HEK293 (cell line): ENCODE results near the gene INVS.

Experiments
- CTCF ChIA-PET: fragments of 350-600 bp; formaldehyde crosslinking; extraction: SDS; loops from one replicate; lab custom pipeline; 2021; ENCODE audit warnings: antibody characterized with exemption; lab: Yijun Ruan, JAX
- POLR2A ChIA-PET: fragments of 300-600 bp; formaldehyde crosslinking; extraction: SDS; loops from one replicate; lab custom pipeline; 2020; ENCODE audit warnings: antibody characterized with exemption, inconsistent platforms; lab: Yijun Ruan, JAX
- H3K27ac ChIP-seq: fragments of 200-500 bp; sonication (Bioruptor generic); 2 replicates; pipeline ENCODE4 v1.5.1; 2014; ENCODE audit warnings: low read depth, low read length, control low read depth, inconsistent platforms; ENCODE audit errors: extremely low read depth
- H3K36me3 ChIP-seq, 2 experiments: fragments of 200-500 bp in 1 of 2; sonication (Bioruptor generic) in 1 of 2; 1 replicate in 1 of 2; 2 replicates in 1 of 2; pipeline ENCODE4 v1.5.1; 2014 to 2017; ENCODE audit warnings: inconsistent platforms in 2 of 2, low read length in 2 of 2; ENCODE audit not compliant: control insufficient read depth in 2 of 2, insufficient read depth in 1 of 2
- H3K4me1 ChIP-seq: fragments of 200-500 bp; sonication (Bioruptor generic); 2 replicates; pipeline ENCODE4 v1.5.1; 2014; ENCODE audit warnings: mild to moderate bottlenecking, low read length, inconsistent platforms; ENCODE audit not compliant: control insufficient read depth, insufficient read depth
- H3K4me3 ChIP-seq: 2 replicates; pipeline ENCODE4 v1.5.1; 2011; ENCODE audit warnings: low read depth, mild to moderate bottlenecking, control low read depth, low read length, moderate library complexity
- H3K9me3 ChIP-seq: fragments of 200-500 bp; sonication (Bioruptor generic); 2 replicates; pipeline ENCODE4 v1.5.1; 2014; ENCODE audit warnings: low read depth, low read length, inconsistent platforms; ENCODE audit not compliant: control insufficient read depth, insufficient read depth
- BCL11B ChIP-seq: fragments of 450-650 bp; formaldehyde crosslinking; IDR thresholded peaks from 2 replicates; pipeline ENCODE4 v1.5.1; 2016; ENCODE audit warnings: low read depth, missing biosample characterization, missing genetic modification characterization
- GLI2 ChIP-seq: fragments of 450-650 bp; formaldehyde crosslinking; IDR thresholded peaks from 2 replicates; pipeline ENCODE4; 2017; ENCODE audit warnings: missing biosample characterization, missing genetic modification characterization, low read depth, borderline replicate concordance
- KLF16 ChIP-seq: fragments of 450-650 bp; formaldehyde crosslinking; IDR thresholded peaks from 2 replicates; pipeline ENCODE4 v1.5.1; 2017; ENCODE audit warnings: missing biosample characterization, missing genetic modification characterization
- KLF9 ChIP-seq: fragments of 450-650 bp; formaldehyde crosslinking; IDR thresholded peaks from 2 replicates; pipeline ENCODE4 v1.5.1; 2016; ENCODE audit warnings: missing biosample characterization, missing genetic modification characterization, low read depth
- MEIS1 ChIP-seq: sonication (generic); formaldehyde crosslinking; IDR thresholded peaks from 2 replicates; pipeline ENCODE4 v1.8.1; 2022; ENCODE audit warnings: missing genetic modification reagents, mild to moderate bottlenecking, borderline replicate concordance
- TCF7L2 ChIP-seq: IDR thresholded peaks from 2 replicates; pipeline ENCODE4 v1.6.1; 2011; ENCODE audit warnings: low read depth, mild to moderate bottlenecking, inconsistent platforms, low read length, moderate library complexity, borderline replicate concordance
- YY1 ChIP-seq: fragments of 450-650 bp; formaldehyde crosslinking; IDR thresholded peaks from 2 replicates; pipeline ENCODE4 v1.5.1; 2018; ENCODE audit warnings: missing biosample characterization, missing genetic modification characterization
- ZBTB17 ChIP-seq: fragments of 450-650 bp; formaldehyde crosslinking; IDR thresholded peaks from 2 replicates; pipeline ENCODE4 v1.5.1; 2016; ENCODE audit warnings: missing biosample characterization, missing genetic modification characterization
- ZBTB21 ChIP-seq: fragments of 450-650 bp; formaldehyde crosslinking; IDR thresholded peaks from 2 replicates; pipeline ENCODE4 v1.5.1; 2017; ENCODE audit warnings: missing biosample characterization, missing genetic modification characterization
- ZBTB7A ChIP-seq: fragments of 450-650 bp; formaldehyde crosslinking; IDR thresholded peaks from 2 replicates; pipeline ENCODE4 v1.5.1; 2016; ENCODE audit warnings: low read depth, missing biosample characterization, missing genetic modification characterization
- ZFP69B ChIP-seq: fragments of 450-650 bp; formaldehyde crosslinking; IDR thresholded peaks from 2 replicates; pipeline ENCODE4 v1.5.1; 2016; ENCODE audit warnings: missing biosample characterization, missing genetic modification characterization
- ZNF10 ChIP-seq: fragments of 450-650 bp; formaldehyde crosslinking; IDR thresholded peaks from 2 replicates; pipeline ENCODE4 v1.5.1; 2017; ENCODE audit warnings: missing biosample characterization, missing genetic modification characterization
- ZNF140 ChIP-seq: fragments of 450-650 bp; formaldehyde crosslinking; IDR thresholded peaks from 2 replicates; pipeline ENCODE4 v1.5.1; 2016; ENCODE audit warnings: missing biosample characterization, missing genetic modification characterization
- ZNF146 ChIP-seq: fragments of 450-650 bp; formaldehyde crosslinking; IDR thresholded peaks from 2 replicates; pipeline ENCODE4 v1.5.1; 2016; ENCODE audit warnings: missing biosample characterization, missing genetic modification characterization
- ZNF169 ChIP-seq: fragments of 450-650 bp; formaldehyde crosslinking; IDR thresholded peaks from 2 replicates; pipeline ENCODE4 v1.5.1; 2016; ENCODE audit warnings: missing biosample characterization, missing genetic modification characterization
- ZNF248 ChIP-seq: fragments of 450-650 bp; formaldehyde crosslinking; IDR thresholded peaks from 2 replicates; pipeline ENCODE4 v1.5.1; 2017; ENCODE audit warnings: missing biosample characterization, missing genetic modification characterization
- ZNF354C ChIP-seq: fragments of 450-650 bp; formaldehyde crosslinking; IDR thresholded peaks from 2 replicates; pipeline ENCODE4 v1.5.1; 2016; ENCODE audit warnings: missing biosample characterization, missing genetic modification characterization, low read depth, borderline replicate concordance
- ZNF530 ChIP-seq: fragments of 450-650 bp; formaldehyde crosslinking; IDR thresholded peaks from 2 replicates; pipeline ENCODE4 v1.5.1; 2016; ENCODE audit warnings: low read depth, missing biosample characterization, missing genetic modification characterization
- ZNF549 ChIP-seq: fragments of 450-650 bp; IDR thresholded peaks from 2 replicates; pipeline ENCODE4 v1.5.1; 2018; ENCODE audit warnings: missing biosample characterization, missing genetic modification characterization, mild to moderate bottlenecking, inconsistent platforms, moderate library complexity
- ZNF555 ChIP-seq: fragments of 450-650 bp; formaldehyde crosslinking; conservative IDR thresholded peaks from 2 replicates; pipeline ENCODE4 v1.5.1; 2017; ENCODE audit warnings: missing biosample characterization, mild to moderate bottlenecking, missing genetic modification characterization, inconsistent platforms
- ZNF585B ChIP-seq: fragments of 450-650 bp; formaldehyde crosslinking; IDR thresholded peaks from 2 replicates; pipeline ENCODE4 v1.5.1; 2016; ENCODE audit warnings: missing biosample characterization, missing genetic modification characterization
- ZNF600 ChIP-seq: fragments of 450-650 bp; formaldehyde crosslinking; IDR thresholded peaks from 2 replicates; pipeline ENCODE4 v1.5.1; 2016; ENCODE audit warnings: missing biosample characterization, missing genetic modification characterization
- ZNF624 ChIP-seq: fragments of 450-650 bp; formaldehyde crosslinking; IDR thresholded peaks from 2 replicates; pipeline ENCODE4 v1.5.1; 2017; ENCODE audit warnings: missing biosample characterization, missing genetic modification characterization
- ZNF658 ChIP-seq: fragments of 450-650 bp; formaldehyde crosslinking; IDR thresholded peaks from 2 replicates; pipeline ENCODE4; 2016; ENCODE audit warnings: missing biosample characterization, missing genetic modification characterization
- ZNF677 ChIP-seq: fragments of 450-650 bp; IDR thresholded peaks from 2 replicates; pipeline ENCODE4 v1.5.0; 2018; ENCODE audit warnings: missing biosample characterization, mild to moderate bottlenecking, missing genetic modification characterization, moderate library complexity
- ZNF776 ChIP-seq: fragments of 450-650 bp; formaldehyde crosslinking; IDR thresholded peaks from 2 replicates; pipeline ENCODE4 v1.5.0; 2017; ENCODE audit warnings: missing biosample characterization, missing genetic modification characterization, borderline replicate concordance
- ZNF837 ChIP-seq: fragments of 450-650 bp; formaldehyde crosslinking; IDR thresholded peaks from 2 replicates; pipeline ENCODE4 v1.5.1; 2016; ENCODE audit warnings: missing biosample characterization, missing genetic modification characterization
- ZXDB ChIP-seq: fragments of 450-650 bp; formaldehyde crosslinking; IDR thresholded peaks from 2 replicates; pipeline ENCODE4 v1.5.1; 2016; ENCODE audit warnings: missing biosample characterization, missing genetic modification characterization
- TF ChIP-seq, protein P1 (sequence below): fragments of 450-650 bp; formaldehyde crosslinking; IDR thresholded peaks from 2 replicates; pipeline ENCODE4 v1.5.1; 2016; ENCODE audit warnings: missing biosample characterization, missing genetic modification characterization, low read depth
- TF ChIP-seq, protein P2 (sequence below): fragments of 450-650 bp; formaldehyde crosslinking; IDR thresholded peaks from 2 replicates; pipeline ENCODE4 v1.5.1; 2016; ENCODE audit warnings: missing biosample characterization, missing genetic modification characterization, borderline replicate concordance
- TF ChIP-seq, protein P3 (sequence below): fragments of 450-650 bp; formaldehyde crosslinking; IDR thresholded peaks from 2 replicates; pipeline ENCODE4 v1.5.1; 2016; ENCODE audit warnings: missing biosample characterization, missing genetic modification characterization

Gene INVS

DNA sequence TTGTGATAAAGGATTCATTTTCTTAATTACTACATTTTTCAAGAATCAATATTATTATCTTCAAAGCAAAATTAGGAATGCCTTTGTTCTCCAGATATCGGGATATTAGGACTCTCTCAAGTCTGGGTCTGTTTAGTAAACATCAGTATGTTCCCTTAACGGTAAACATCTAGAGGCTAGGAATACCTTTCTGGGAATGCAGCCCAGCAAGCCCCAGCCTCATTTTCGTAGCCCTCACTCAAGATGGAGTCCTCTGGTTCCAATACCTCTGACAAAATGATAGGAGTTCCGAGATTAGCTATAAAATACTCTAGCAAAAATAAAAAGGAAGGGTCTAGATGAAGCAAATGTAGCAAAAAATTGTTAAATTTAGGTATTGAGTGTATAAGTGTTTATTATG, 169.2 kb downstream of the INVS start:
- CTCF ChIA-PET: no interaction called here
- POLR2A ChIA-PET: no interaction called here
- TF ChIP-seq ZNF555 (tag by site-specific recombination) (no peak), TCF7L2 (no peak), KLF9 (tag by site-specific recombination) (no peak), ZNF776 (tag by site-specific recombination) (no peak), ZNF677 (no peak), KLF16 (tag by site-specific recombination) (no peak), ZNF169 (tag by site-specific recombination) (no peak), ZNF146 (no peak), GLI2 (no peak), ZNF248 (no peak), BCL11B (tag by site-specific recombination) (no peak), ZNF354C (tag by site-specific recombination) (no peak), ZXDB (tag by site-specific recombination) (no peak), ZNF658 (tag by site-specific recombination) (no peak), ZNF10 (tag by site-specific recombination) (no peak)

DNA sequence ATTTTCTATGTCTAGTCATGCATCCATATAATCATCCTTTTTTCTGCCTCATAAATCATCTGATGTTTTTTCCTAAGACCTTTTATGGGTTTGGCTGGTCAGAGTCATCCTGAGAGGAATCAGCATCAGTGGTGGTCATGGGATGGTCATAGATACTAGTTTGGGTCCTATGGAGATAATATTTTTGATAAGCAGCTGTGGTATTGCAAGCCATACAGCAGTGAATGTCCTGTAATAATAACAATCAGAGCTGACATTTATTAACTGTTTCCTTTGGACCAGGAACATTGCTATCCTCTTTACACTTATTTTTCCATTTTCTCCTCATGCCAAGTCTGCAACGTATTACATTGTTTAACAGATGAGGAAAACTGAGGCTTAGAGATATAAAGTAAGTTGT, 170.6 kb downstream of the INVS start:
- H3K9me3 ChIP-seq: no peaks in the 10 kb centered on the region
- no peak overlapping the region for H3K4me3 ChIP-seq
- POLR2A ChIA-PET: no interaction called here
- peaks cover 8 to 42% of the 10 kb centered on the region in 2 experiments for H3K36me3 ChIP-seq
- TF ChIP-seq ZNF140 (tag by site-specific recombination): no peak
- TF ChIP-seq ZFP69B: no peak
- TF ChIP-seq ZNF585B: no peak
- TF ChIP-seq ZNF600 (tag by site-specific recombination): no peak
- no peak for TF ChIP-seq ZNF837 (tag by site-specific recombination)
- TF ChIP-seq, protein P1, sequence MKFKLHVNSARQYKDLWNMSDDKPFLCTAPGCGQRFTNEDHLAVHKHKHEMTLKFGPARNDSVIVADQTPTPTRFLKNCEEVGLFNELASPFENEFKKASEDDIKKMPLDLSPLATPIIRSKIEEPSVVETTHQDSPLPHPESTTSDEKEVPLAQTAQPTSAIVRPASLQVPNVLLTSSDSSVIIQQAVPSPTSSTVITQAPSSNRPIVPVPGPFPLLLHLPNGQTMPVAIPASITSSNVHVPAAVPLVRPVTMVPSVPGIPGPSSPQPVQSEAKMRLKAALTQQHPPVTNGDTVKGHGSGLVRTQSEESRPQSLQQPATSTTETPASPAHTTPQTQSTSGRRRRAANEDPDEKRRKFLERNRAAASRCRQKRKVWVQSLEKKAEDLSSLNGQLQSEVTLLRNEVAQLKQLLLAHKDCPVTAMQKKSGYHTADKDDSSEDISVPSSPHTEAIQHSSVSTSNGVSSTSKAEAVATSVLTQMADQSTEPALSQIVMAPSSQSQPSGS (tag by site-specific recombination): no peak
- TF ChIP-seq MEIS1 (CRISPR knock-in tag): no peak
- no peak for TF ChIP-seq YY1 (tag by site-specific recombination)
- no peak for TF ChIP-seq ZNF549
- TF ChIP-seq ZNF624: no peak
- TF ChIP-seq ZBTB17: no peak
- TF ChIP-seq, protein P2, sequence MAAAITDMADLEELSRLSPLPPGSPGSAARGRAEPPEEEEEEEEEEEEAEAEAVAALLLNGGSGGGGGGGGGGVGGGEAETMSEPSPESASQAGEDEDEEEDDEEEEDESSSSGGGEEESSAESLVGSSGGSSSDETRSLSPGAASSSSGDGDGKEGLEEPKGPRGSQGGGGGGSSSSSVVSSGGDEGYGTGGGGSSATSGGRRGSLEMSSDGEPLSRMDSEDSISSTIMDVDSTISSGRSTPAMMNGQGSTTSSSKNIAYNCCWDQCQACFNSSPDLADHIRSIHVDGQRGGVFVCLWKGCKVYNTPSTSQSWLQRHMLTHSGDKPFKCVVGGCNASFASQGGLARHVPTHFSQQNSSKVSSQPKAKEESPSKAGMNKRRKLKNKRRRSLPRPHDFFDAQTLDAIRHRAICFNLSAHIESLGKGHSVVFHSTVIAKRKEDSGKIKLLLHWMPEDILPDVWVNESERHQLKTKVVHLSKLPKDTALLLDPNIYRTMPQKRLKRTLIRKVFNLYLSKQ (tag by site-specific recombination): no peak
- TF ChIP-seq, protein P3, sequence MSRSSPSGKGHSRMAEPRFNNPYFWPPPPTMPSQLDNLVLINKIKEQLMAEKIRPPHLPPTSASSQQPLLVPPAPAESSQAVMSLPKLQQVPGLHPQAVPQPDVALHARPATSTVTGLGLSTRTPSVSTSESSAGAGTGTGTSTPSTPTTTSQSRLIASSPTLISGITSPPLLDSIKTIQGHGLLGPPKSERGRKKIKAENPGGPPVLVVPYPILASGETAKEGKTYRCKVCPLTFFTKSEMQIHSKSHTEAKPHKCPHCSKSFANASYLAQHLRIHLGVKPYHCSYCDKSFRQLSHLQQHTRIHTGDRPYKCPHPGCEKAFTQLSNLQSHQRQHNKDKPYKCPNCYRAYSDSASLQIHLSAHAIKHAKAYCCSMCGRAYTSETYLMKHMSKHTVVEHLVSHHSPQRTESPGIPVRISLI: no peak
- TF ChIP-seq ZNF530 (tag by site-specific recombination): no peak
- TF ChIP-seq ZBTB21 (tag by site-specific recombination): no peak
- TF ChIP-seq KLF9 (tag by site-specific recombination): no peak
- TF ChIP-seq ZBTB7A: no peak
- TF ChIP-seq, all 188 proteins: peak for 0
- Histone ChIP-seq H3K27ac (no peak overlapping the region), H3K4me1 (no peaks in the 10 kb centered on the region)
- CTCF ChIA-PET: no interaction called here

More for the DNA sequence above, 169.2 kb downstream of the INVS start:
- H3K4me3 ChIP-seq: no peak overlapping the region
- no peaks in the 10 kb centered on the region for H3K9me3 ChIP-seq
- H3K36me3 ChIP-seq: peaks cover 4 to 36% of the 10 kb centered on the region in 2 experiments
- no peaks in the 10 kb centered on the region for H3K4me1 ChIP-seq
- no peak overlapping the region for H3K27ac ChIP-seq
